GM21423 (cell line): ENCODE results near the gene DARS1.

Experiments used
- ATAC-seq: cut with Tn5 transposase; IDR thresholded peaks from one replicate; pipeline ENCODE4 v1.9.1; 2021; ENCODE audit warnings: mild to moderate bottlenecking, moderate library complexity; ENCODE audit not compliant: unreplicated experiment

The DARS1 gene

GRCh38 chr2:135985018-135985825 is at the start of gene DARS1:
TSS of gene DARS1 (minus strand) at chr2:135985626. CDS start at chr2:135985468, 158 bp downstream.
- ATAC-seq, result peak; percentile 80

- peak; percentile 69 for ATAC-seq
Observed at GRCh38 chr2:136034629-136035028, 49.2 kb upstream of the DARS1 start.

- no peak for ATAC-seq
Observed at GRCh38 chr2:136032817-136033535, 47.5 kb upstream of the DARS1 start.

- ATAC-seq, result no peak
Observed at GRCh38 chr2:136032192-136032591, 46.8 kb upstream of the DARS1 start.

GRCh38 chr2:136031711-136032110 is 46.3 kb upstream of the DARS1 start:
- no peak for ATAC-seq

DNA sequence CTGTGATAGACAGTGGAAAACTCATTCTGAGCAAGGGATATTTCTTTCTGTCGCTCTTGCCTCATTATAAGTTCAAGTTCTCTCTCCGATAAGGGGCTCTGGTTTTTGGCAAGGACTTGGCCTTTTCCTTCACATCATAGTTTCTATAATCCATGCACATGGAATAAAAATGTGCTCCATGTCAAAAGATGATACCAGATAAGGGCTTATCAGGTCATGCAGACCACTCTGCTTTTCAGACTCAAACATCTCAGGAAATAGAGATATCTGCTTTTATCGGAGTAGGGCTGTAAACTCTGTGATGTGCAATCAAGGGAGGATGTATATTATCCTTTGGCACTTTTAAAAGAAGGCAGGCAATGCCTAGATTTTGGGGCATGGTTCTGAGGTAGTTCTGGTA is 45.0 kb upstream of the DARS1 start:
- ATAC-seq, result no peak

GRCh38 chr2:136029149-136029548 is 43.7 kb upstream of the DARS1 start:
- ATAC-seq, result peak; percentile 68

DNA sequence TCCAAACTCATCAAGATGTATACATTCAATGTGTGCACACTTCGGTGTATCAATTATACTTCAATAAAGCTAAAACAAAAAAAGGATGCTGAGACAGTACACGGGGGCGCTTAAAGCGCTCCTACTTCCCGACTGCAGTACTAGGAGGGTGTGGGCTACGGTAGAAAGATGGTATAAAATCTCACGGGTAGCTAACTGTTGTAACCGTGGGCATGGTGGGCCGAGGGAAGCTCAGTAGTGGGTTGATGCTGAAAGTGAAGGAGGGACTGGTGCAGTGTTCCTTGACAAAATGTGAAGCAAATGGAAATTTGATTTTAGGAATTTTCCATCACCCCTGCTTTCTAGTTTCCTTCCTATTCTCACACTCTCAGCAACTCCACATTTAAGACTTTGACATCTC is 42.6 kb upstream of the DARS1 start:
- no peak for ATAC-seq

DNA sequence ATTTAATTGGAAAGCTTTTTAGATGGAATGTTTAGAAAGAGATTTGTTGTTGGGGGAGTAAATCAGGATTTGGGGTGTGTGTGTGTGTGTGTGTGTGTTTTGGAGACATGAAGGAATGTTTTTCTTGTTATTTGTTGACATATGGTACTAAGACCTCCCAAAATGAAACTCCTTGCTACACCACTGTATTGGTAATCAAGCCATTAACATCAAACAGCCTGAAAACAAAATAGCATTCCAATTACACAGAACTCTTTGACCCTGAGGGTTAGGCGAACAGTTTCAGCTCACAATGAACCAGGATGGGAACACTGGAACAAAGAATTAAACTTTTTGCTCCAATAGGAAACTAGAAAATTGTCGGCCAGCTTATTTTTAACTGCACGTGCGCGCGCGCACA is 41.7 kb upstream of the DARS1 start:
- no peak for ATAC-seq

DNA sequence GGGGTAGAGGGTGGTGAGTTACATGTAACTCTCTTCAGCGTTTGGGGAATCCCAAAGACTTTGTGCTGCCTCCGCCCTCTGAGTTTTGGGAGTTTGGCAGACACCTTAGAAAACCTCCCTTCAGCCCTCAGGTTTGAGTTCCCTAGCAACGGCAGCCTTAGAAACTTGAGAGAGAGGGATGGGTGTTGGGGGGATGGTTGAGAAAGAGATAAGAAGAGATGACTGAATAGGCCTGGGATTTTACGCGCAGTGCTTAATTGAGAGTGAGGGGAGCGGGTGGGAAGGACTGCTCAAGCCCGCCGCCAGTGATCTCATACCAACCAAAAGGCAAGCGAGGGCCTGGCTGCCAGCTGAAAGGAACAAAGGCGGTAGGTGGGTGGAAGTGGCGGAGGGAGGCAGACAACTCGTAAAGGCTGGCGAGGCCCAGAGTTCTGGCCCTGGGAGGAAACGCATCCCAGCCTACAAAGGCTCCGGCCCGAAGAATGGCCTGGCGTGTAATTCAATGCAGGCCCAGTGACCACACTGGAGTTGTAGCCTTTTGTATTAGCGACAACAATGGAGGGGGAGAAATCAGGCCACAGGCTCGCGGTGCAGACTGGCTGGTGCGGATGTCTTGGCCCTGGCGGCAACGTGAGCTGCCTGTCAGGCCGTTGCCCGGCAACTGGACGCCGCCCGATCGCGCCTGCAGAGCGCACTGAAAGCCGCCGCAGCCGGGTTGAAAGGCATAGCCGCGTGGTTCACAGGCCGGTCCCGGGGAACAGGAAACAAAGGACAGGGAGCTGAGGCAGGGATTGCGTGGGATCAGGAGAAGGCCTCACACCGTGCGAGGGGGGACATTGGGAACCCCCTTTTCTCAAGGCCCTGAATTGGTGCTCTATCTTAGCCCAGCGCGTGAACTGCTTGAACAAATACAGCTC is 39.9 kb upstream of the DARS1 start:
- peak; percentile 75 for ATAC-seq

GRCh38 chr2:136024616-136025015 is 39.2 kb upstream of the DARS1 start:
- ATAC-seq, result no peak

DNA sequence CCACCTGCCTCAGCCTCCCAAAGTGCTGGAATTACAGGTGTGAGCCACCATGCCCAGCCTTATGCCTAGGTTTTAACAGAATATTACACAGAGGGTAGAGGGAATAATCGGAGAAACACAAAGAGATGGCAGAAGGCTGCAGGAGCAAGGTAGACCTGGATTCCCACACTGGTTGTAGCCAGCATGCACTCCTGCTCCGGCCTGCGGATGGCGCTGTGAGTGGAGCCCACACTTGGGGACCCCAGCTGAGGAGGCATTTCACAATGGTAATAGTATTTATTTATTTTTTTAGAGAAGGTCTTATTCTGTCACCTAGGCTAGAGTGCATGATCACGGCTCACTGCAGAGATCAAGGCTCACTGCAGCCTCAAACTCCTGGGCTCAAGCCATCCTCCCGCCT is 38.8 kb upstream of the DARS1 start:
- ATAC-seq, result no peak

GRCh38 chr2:136023416-136023815 is 38.0 kb upstream of the DARS1 start:
- ATAC-seq, result no peak

DNA sequence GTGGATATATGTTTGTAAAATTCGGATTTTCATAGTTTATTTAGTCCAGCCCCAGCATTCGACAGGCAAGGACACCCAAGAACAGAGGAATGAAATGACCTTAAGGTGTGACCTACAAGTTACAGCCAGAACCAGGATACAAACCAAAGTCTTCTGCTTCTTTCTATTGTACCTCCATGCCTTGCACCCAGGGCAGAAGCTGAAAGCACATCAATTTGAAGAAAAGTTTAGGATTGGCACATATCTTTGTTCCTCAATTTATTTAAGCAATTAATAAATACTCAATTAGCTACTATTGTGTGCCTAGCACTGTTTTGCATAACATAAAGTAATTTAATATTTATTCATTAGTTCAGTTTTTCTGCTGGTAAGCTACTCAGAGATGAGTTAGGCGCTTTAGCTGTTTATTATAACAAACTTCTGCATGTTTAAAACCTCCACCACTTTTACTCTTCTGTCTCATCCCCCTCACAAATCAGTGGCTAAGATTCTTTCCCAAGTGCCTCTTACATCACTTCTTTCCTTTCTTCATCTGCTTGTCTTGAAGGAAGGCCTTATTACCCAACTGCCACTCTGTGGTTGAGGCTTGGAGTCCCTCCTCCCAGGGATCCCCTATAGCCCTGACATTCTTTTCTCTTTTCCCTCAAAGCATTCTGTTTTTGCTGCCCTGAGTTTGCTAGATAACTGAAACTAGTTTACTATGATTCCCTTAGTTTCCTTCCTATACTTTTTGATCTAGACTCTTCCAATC is 37.1 kb upstream of the DARS1 start:
- no peak for ATAC-seq

DNA sequence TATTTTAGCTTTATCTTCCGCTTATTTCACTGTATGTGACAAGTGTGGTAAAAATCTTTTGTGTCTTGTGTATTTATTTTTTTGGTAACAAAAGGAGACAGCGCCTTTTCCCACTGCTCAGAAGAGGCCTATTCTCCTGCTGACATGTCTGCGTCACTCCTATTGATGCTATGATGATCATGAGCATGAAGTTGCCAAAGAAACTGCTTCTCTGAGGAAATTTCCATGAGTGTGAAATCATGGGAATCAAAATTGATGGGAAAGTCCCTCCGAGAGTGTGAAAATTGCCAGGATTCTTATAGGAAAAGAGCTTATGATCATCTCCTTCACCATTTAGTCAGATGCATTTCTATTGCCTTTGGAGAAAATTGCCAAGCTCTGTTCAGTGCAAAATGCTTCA is 36.5 kb upstream of the DARS1 start:
- ATAC-seq, result no peak

DNA sequence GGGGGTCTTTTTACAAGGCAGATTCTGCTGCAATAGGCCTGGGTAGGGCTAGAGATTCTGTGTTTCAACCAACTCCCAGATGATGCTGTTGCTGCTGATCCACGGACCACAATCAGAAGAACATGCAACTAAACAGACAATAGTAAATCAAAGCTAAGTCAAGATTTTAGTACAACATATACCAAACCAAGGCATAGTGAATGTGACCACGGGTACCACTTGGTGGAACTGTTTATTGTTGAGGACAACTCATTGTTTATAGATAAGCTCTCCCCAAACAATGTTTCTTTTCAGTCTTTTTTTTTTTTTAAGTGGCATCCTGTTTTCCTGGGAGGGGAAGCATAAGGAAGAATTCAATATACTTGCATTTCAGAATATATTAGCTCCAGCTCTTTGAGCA is 36.0 kb upstream of the DARS1 start:
- ATAC-seq, result no peak

DNA sequence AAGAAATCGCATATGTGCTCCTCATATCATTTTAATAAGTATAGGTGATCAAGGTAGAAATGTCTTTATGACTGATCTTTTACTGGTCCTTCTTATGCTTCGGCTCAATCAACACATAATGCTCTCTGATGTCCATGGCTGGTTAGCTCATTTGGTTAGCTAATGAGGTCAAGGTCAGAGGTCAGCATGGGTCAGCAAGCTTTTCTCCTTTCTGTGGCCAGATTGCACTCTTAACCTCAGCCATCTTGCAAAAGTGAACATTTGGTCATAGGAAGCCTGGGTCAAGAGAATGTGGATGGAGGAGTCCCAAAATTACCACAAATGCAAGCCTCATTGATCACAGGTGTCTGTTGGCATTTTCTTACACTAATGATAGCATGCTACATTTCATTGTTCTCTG is 35.4 kb upstream of the DARS1 start:
- ATAC-seq, result no peak

- ATAC-seq, result no peak
Observed at GRCh38 chr2:136019825-136020224, 34.4 kb upstream of the DARS1 start.

DNA sequence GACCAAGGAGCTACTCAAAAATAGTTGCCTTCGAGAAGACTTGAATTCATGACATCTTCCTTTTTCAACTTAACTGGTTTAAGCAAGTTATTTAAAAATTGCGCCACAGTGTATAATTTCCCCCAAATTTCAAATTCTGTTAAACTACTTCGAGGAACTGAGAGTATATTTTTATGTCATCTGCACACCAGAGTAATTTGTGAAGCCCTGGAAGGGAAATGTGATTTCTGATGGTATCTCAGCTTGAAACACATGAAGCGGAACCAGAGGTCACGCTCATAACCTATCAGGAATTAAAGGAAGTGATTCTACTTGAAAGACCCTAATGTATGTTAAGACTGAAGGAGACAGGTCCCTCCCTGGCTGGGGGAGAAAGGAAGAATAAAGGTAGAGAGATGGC is 33.9 kb upstream of the DARS1 start:
- peak; percentile 65 for ATAC-seq

GRCh38 chr2:136017786-136018185 is 32.4 kb upstream of the DARS1 start:
- ATAC-seq, result no peak

GRCh38 chr2:136016836-136017235 is 31.4 kb upstream of the DARS1 start:
- no peak for ATAC-seq
